Stimulated activated CD4-positive, alpha-beta T cell treated with anti-CD3 and anti-CD28 coated beads, Interleukin-15, amount 100 ng/mL, for 1 hour (primary cell): ENCODE measurements around the gene NAP1L1.

Experiments
- DNase-seq, 2 donors: peaks; one replicate each; pipeline ENCODE4 v3.0.0-alpha.2; 2020; ENCODE audit warnings: low read depth in 1 of 2, low spot score in 1 of 2

Gene NAP1L1, protein sequence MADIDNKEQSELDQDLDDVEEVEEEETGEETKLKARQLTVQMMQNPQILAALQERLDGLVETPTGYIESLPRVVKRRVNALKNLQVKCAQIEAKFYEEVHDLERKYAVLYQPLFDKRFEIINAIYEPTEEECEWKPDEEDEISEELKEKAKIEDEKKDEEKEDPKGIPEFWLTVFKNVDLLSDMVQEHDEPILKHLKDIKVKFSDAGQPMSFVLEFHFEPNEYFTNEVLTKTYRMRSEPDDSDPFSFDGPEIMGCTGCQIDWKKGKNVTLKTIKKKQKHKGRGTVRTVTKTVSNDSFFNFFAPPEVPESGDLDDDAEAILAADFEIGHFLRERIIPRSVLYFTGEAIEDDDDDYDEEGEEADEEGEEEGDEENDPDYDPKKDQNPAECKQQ

DNA sequence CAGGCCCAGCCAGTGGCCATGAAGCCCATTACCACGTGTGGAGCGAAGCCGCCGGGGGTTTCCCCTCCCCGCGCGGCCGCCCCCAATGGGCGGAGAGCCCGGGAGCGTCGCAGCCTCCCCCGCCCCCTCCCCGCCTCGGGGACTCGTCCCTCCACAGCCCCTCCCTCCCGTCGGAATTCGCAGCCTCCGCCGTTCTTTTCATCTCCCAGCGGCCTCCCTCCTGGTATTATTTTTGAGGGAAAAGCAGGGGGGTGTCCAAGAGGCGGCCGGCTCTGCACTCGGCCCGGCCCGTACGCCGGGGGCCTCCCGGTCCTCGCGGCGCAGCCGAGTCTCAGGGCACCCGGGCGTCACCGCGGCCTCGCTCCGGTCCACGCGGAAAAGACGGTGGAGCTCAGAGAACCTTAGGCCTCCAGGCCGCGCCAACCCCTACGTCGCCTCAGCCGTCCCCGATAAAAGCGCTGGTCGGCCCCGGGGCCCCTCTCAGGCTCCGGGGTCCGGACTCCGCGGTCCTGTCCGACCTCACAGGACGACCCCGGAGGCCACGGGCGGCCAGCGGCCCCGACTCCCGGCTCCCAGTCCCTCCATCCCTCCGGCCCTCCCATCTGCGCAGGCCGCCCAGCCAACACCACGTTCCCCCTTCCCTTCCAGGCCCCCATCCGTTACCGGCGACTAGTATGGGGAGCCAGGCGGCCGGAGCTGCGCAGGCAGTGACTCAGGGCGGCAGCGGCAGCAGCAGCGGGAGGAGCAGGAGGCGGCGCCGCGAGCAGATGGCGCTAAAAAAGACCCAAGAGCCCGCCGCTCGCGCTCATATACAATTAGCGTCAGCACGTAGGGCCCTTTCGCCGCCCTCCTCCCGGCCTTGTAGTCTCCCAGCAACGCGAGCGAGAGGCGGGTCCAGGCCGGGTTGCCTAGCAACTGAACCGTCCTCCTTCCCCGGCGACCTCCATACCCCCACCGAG, at the start of gene NAP1L1:
NAP1L1 (minus strand) TSS at position 782 of the 959 bp plus-strand sequence. CDS start 10,466 bp downstream, outside the sequence.
- DNase-seq = peak; percentile 91 to 94

DNA sequence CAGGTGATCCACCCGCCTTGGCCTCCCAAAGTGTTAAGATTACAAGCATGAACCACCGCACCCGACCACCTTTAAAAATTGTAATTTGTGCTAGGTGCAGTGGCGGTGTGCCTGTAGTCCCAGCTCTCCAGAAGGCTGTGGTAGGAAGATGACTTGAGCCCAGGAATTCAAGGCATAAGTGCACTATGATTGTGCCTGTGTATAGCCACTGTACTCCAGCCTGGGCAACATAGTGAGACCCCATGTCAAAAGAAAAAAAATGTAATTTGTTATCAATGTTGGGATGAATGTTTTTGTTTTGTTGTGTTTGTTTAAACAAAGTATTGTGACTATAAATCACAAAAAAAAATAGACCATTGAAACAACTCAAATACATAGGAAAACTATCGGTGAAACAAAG, 43.1 kb upstream of the NAP1L1 start:
- DNase-seq = no peak

DNA sequence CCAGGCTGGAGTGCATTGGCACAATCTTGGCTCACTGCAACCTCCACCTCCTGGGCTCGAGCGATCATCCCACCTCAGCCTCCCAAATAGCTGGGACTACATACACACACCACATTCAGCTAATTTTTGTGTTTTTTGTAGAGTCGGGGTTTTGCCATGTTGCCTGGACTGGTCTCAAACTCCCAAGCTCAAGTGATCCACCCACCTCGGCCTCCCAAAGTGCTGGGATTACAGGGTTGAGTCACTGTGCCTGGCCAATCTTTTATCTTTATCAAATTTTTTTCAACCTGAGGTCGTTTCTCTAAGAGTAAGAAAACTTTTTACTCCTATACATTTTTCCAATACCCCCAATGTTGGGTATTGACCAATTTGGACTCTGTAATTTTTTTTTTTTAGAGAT, 40.0 kb upstream of the NAP1L1 start:
- DNase-seq = no peak

DNA sequence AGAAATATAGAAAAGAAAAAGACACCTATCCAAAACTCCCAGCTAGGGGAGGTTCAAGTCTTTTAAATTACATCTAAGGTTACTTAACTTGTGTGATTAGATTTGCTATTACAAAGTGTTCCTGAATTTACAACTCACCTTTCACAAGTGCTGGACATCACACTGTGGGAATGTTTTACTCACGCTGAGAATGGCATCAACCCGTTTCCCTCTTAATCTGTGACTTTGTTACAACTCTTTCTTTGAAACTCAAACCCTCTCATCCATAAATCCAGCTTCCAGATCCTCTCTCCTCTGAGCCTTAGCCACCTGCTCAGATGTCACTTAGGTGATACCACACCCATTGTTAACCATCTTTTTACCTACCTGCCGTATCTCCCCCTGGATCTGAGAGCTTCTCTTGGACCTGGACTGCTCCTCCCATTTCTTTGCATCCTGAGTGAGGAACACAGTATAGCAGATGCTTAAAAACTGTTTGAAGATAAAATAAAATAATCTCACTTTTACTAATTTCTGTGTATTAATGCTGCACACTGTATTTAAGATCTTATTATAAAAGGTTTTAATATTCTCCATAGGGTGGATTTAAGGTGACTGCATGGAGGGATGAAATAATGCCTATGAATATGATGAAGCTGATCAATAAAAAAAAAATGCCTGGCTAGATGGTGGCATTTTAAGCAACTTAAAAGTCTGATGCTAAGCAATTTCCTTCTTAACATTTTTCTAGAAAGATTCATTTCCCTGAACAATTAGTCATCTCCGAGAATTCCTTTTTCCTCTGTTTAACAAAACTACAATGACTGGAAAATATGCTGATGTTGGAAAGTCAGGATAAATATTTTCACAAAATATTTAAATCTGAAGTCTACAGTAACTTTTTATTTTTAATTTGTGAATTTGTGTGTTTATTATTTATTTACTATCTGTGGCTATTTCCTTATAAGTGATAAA, 39.1 kb upstream of the NAP1L1 start:
- DNase-seq = no peak

DNA sequence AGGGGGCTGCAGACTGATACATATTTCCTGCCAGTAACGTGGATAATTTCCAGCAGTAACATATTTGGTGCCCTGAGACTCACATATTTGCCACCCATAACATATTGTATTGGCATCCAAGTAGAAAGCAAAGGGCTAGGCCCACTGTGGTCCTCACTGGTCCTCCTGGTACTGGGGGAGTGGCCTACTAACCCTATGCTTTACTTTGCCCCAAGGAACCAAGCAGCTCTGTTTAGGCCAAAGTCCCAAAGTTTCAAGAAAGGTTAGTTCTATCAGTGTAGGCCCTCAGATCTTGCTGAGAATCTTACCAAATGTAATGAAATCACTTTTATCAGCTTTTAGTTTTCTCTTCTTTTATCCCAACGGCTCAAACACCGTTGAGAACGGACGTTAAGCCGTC, 35.4 kb upstream of the NAP1L1 start:
- DNase-seq = no peak

DNA sequence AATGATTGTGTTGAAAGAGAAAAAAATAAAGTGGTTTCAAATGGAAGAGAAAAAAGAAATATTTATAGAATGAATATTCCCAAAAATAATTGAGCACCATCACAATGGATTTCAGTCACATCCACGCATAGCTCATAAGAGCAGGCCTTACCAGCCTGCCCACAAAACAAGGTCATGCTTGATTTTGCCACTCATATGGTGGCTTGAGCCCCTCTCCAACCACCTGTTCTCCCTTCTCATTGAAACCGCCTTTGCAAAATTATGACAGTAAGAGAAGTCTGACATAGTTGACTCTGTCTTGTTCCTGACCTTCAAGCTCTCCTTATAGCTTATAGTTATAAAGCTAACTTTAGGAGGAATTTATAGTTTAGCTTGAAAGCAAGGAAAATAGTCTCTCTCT, 33.3 kb upstream of the NAP1L1 start:
- no peak for DNase-seq

DNA sequence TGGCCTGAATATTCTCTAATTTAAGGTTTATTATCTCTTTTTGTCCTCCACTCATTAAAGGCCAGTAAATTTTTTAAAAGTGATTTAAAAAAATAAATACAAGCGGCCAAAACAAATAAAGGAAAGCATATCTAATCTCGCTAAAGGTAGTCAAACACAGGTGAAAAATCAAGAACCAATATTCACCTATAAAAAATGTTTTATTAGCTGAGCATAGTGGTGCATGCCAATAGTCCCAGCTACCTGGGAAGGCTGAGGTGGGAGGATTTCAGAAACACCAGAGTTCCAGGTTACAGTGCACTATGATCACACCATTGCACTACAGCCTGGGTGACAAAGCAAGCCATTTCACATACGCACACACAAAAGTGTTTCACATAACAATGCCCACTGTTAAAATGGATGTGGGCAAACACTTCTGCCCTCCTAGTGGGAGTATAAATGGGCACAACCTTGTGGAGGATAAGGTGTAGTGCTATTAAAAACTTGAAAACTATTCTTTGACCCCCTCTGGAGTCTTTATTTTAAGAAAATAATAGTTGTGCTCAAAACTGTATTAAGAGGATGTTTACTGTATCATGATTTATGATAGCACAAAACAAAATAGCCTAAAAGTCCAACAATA, 32.7 kb upstream of the NAP1L1 start:
- no peak for DNase-seq

DNA sequence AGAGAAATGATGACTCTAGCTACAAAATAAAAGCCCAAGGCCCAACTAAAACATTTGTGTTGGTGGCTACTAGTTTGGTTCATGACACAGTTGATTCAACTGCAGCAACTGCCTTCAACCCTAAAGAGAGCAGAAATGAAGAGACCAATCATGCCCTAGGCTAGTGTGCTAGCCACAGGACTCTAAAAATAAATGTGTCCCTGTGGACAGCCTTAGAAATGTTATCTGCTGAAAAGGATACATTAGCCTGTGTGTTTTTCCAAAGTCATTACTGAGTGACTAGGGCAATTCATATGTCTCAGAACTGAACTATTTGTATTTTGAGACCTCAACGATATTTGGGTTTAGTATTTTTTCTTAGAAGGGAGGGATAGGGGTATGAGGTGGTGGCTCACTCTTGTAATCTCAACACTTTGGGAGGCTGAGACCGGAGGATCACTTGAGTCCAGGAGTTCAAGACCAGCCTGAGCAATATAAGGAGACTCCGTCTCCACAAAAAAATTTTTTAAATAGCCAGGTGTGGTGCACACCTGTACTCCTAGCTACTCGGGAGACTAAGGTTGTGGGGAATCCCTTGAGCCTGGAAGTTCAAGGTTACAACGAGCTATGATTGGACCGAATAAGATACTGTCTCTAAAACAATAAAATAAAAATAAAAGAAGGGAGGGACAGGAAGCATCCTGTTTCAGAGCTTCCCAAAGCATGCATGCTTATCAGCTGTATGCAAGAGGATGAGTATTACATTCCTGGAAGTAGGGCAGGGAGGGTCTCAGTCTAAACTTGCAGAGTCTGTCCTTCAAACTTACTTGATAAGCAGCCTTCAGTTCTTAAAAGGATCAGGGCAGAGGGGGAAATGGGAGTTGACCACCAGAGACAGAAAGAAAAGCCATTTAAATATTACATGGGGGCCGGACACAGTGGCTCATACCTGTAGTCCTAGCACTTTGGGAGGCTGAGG, 29.6 kb upstream of the NAP1L1 start:
- DNase-seq = no peak

DNA sequence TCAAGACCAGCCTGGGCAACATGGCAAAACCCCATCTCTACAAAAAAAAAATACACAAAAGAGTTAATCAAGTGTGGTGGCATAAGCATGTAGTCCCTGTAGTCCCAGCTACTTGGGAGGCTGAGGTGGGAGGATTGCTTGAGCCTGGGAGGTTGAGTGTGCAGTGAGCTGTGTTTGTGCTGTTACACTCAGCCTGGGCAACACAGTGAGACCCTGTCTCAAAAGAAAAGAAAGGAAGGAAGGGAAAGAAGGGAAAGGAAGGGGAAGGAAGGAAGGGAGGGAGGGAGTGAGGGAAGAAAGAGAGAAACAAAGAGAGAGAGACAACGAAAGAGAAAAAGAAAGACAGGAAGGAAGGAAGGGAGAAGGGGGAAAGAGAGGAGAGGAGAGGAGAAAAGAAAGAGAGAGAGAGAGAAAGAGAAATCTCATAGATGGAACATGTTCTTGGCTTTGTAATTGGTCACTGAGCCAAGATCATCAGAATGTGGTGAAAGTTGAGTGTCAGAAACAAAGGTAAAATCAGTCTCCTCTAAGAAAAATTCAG, 26.8 kb upstream of the NAP1L1 start:
- DNase-seq = no peak

DNA sequence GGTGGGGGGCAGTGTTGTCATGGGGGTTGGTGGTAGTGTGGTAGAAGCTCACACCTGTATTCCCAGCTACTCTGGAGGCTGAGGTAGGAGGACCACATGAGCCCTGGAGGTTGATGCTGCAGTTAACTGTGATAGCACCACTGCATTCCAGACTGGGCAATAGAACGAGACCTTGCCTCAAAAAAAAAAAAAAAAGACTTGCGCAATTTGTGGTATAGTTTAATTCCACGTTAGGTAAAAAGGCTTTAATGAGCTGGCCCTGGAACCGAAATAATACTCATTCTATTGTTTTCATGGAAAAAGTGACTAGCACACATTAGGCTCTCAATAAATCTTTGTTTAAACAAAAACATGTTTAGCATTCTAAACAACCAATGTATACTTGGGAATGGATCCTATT, 25.4 kb upstream of the NAP1L1 start:
- DNase-seq = no peak

DNA sequence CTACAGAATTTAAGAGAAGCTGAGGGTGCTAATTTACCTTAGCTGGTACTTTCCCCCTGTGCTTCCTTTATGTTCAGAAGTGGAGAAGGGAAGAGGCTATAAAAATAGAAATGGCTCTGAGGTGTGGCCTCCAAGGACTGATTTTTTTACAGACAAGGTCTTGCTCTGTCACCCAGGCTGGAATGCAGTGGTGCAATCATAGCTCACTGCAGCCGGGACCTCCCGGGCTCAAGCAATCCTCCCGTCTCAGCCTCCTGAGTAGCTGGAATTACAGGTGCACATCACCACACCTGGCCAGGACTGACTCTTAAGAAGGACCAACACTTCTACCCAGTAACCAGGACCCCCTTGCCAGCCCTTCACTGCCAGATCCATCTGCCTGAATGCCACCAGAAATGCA, 23.9 kb upstream of the NAP1L1 start:
- DNase-seq = no peak

DNA sequence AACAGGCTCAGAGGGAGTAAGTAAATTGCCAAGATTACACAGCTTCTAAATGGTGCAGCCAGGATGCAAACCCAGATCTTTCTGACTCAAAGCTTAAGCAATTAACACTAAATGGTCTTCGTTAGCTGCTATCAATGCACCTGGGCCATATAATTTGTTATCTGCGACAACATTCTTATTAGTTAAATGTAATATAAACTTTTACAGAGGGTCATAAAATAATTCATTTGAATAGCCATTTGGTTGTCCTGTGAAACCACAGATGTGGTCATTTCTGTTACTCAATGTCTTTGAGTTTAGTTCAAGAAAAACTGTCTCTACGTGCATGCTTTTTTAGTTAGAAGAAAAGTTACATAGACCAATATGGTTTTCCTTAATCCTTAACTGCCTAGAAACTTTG, 22.1 kb upstream of the NAP1L1 start:
- DNase-seq = no peak

DNA sequence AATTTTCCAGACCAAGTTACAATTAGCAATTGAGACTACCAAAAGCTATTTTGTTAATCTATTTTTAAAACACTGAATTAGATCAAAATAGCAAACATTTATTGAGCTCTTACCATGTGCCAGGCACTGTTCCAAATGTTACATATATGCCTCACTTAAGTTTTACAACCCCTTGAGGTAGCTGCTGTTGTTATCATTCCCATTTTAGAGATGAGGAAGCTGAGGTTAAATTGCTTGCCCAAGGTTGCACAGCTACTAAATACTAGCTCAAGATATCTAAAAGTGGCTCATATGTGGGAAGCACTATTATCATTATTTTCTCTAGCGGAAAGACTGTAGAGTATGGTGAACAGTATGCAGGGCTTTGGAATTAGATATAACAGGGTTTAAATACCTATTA, 19.5 kb upstream of the NAP1L1 start:
- no peak for DNase-seq

DNA sequence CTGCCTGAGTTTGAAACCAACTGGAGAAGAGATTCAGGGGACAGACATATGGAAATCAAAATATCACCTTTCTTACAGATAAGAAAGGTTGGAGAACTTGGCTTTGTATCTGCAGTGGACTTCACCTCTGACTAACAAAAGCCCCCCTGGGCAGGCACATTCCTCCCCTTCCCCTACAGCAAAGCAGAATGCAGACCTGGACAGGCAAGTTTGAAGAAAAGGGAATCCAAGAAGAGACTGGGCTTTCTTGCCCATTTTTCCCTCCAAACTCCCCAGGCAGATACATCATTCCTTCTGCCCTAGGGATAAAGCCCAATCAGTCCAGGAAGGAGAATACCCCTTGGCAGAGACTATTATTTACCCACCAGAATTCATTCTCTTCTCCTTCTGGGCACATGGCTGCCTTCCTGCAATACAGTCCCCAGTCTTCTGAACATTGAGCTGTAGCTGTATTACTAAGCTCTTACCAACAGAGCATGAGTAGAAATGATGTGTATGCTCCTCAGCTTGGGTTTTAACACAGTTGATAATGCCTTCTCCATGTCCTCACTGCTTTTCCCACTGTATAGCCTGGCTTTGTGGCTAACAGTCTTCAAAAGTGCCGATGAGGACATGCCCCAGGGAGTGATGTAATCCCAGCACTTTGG, 17.4 kb upstream of the NAP1L1 start:
- DNase-seq = no peak

DNA sequence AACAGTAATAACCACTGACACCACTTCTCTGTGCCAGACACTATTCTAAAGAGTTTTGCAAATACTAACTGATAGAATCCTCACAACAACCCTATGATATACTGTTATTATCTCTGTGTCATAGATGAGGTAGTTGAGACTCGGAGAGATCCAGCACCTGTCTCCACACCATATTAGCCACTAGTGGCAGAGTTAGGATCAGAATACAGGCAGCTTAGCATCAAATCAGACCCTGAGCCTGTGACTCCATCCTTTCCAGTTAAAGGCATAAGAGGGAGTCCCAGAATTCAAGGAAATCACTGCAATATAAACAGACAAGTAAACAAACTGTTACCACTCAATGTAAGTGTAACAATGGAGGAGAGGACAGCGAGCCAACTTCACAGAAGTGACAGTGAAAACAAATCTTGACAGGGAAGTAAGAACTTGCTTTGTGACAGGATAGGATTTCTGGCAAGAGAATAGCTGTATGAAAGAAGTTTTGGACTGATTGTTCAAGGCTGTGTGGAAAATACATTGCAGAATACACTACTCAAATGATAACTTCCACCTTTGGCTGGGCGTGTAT, 11.7 kb upstream of the NAP1L1 start:
- no peak for DNase-seq

DNA sequence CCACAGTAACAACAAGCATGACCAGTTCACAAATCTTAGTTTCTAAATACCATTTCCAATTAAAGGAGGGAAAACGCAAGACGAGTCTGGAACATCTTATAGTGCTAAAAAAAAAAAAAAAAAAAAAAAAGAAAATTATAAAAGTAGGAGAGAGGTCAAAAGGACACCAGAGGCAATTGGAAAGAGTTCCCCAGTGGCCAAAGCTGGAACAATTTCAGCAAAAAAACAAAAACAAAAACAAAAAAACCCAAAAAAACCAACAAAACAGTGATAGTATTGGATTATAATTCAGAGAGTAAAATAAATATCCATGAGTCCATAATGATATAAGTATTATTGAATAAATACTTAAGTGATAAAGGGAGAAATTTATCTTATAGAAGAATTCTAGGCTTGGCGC, 10.3 kb upstream of the NAP1L1 start:
- DNase-seq = no peak

DNA sequence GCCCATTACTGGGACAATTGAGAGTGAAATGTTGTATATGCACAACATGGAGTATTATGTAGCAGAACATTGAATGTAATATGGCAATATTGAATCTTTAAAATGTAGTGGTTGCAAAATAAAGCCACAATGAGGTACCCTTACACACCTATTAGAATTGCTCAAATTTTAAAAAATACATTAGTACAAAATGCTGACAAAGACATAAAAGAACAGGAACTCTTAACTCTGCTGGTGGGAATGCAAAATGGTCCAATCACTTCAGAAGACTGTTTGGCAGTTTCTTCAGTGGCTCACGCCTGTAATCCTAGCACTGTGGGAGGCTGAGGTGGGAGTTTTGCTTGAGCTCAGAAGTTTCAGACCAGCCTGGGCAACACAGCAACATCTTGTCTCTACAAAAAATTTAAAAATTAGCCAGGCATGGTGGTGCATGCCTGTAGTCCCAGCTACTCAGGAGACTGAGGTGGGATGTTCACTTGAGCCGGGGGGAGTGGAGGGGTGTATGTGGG, 6.8 kb upstream of the NAP1L1 start:
- DNase-seq = no peak

DNA sequence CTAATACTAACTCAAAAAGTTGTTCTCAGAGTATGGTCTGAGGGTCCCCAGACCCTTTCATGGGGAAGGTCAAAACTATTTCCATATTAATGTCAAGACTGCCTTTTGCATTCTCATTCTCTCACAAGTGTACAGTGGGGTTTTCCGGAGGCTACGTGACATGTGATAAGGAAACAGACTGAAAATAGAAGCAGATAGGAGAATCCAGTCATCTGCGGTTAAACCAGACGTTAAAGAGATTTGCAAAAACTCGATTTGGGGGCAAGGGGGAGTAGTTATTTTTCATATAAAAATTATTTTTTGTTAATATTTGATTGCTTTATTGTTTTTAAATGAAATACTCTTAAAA, 1.0 kb upstream of the NAP1L1 start:
- DNase-seq = no peak
